Endothelial cell of coronary artery (primary cell): ENCODE data around the gene CAMK2B. TPM values are rescaled to one million over a fixed set of nuclear protein-coding genes. Genes with fewer than 3 reads are reported as not detected.

Experiments used
- total RNA-seq: library from RNA; depleted of rRNA; stranded (reverse); fragments of >200 nt; gene quantifications from 2 replicates; pipeline ENCODE4 v1.2.3, GENCODE V29; 2014

Gene CAMK2B
- total RNA-seq, result 0.28 and 3.1 TPM in 2 replicates

GRCh38 chr7:44325201-44325671 is at the start of gene CAMK2B:
Gene CAMK2B, minus strand, starts transcription at chr7:44325594. Its CDS starts 173 bp downstream, at chr7:44325421.

GRCh38 chr7:44200699-44201461 is 124.5 kb downstream of the CAMK2B start, which contains the start of gene YKT6:
Gene YKT6, plus strand, starts transcription at chr7:44200978. Its CDS starts 158 bp downstream, at chr7:44201136.

GRCh38 chr7:44189286-44189992 is 136.0 kb downstream of the CAMK2B start, which contains the start of gene GCK:
Gene GCK, minus strand, starts transcription at chr7:44189439. Its CDS starts 486 bp downstream, at chr7:44188953.

Other genes with a start within 250 kb of the CAMK2B start
- gene POLM, start 243.1 kb downstream of the CAMK2B start, total RNA-seq, result 6.3 and 7.9 TPM in 2 replicates
- gene AEBP1, start 221.2 kb downstream of the CAMK2B start, total RNA-seq, result 3.3 and 11.5 TPM in 2 replicates
- 75.4 and 78.0 TPM in 2 replicates for gene POLD2, start 202.0 kb downstream of the CAMK2B start, total RNA-seq
- gene MYL7, start 184.3 kb downstream of the CAMK2B start, total RNA-seq, result not detected in 2 replicates
- gene GCK, start 136.2 kb downstream of the CAMK2B start, total RNA-seq, result 0.19 and 0.27 TPM in 2 replicates
- 84.2 and 105 TPM in 2 replicates for gene YKT6, start 124.6 kb downstream of the CAMK2B start, total RNA-seq
- 125 and 153 TPM in 2 replicates for gene NUDCD3, start 165.1 kb upstream of the CAMK2B start, total RNA-seq
- not detected in 2 replicates for gene NPC1L1, start 215.7 kb upstream of the CAMK2B start, total RNA-seq
- gene DDX56, start 248.3 kb upstream of the CAMK2B start, total RNA-seq, result 54.1 and 63.2 TPM in 2 replicates